BJ (cell line): Measurements from ENCODE around the gene SLC28A1. TPM values are rescaled to one million over a fixed set of nuclear protein-coding genes. Genes with fewer than 3 reads are reported as not detected.

Source experiments
- CTCF ChIA-PET: fragments of 350-600 bp; formaldehyde crosslinking; extraction: SDS; loops from one replicate; lab custom pipeline; 2021; ENCODE audit warnings: antibody characterized with exemption, inconsistent platforms; lab: Yijun Ruan, JAX
- POLR2A ChIA-PET: fragments of 300-600 bp; sonication (Branson Sonifier 250); formaldehyde crosslinking; extraction: SDS; loops from one replicate; lab custom pipeline; 2021; ENCODE audit warnings: antibody characterized with exemption; lab: Charles Lee
- DNase-seq: peaks from one replicate; pipeline ENCODE4 v3.0.0-alpha.2; 2011; ENCODE audit warnings: low read depth
- H3K27me3 ChIP-seq: 2 replicates; pipeline ENCODE4 v1.6.0; 2011; ENCODE audit warnings: low read length; ENCODE audit not compliant: control insufficient read depth, insufficient read depth
- H3K36me3 ChIP-seq: 2 replicates; pipeline ENCODE4 v1.5.1; 2011; ENCODE audit warnings: low read length; ENCODE audit not compliant: control insufficient read depth, insufficient read depth
- H3K4me3 ChIP-seq: 2 replicates; pipeline ENCODE4 v1.5.1; 2011; ENCODE audit warnings: low read depth, mild to moderate bottlenecking, control low read depth, low read length
- CTCF ChIP-seq: IDR thresholded peaks from 2 replicates; pipeline ENCODE4 v1.5.1; 2011; ENCODE audit warnings: low read depth, mild to moderate bottlenecking, control low read depth, inconsistent platforms, low read length, moderate library complexity; ENCODE audit not compliant: insufficient read depth
- polyA plus RNA-seq: library from polyadenylated mRNA; depleted of rRNA; stranded (reverse); fragments of >200 nt; gene quantifications from 2 replicates; pipeline ENCODE4 v1.2.3, GENCODE V29; 2011

SLC28A1 gene
- polyA plus RNA-seq, 1 experiment = 0.05 TPM

GRCh38 chr15:84953726-84954125, 69.3 kb downstream of the SLC28A1 start:
- no peaks in the 10 kb centered on the region; the same call in 1 of the 2 replicates for H3K27me3 ChIP-seq
- POLR2A ChIA-PET = no interaction called here
- H3K4me3 ChIP-seq = no peak overlapping the region
- H3K36me3 ChIP-seq = no peaks in the 10 kb centered on the region
- no peak for TF ChIP-seq CTCF
- DNase-seq = no peak
- CTCF ChIA-PET = interaction anchor here (1.0 to 8.2 kb wide), 6 partner anchors 9 to 383 kb away, joined by 3 to 65 read pairs (median 4); no protein-coding TSS in a partner anchor

GRCh38 chr15:84955089-84955848, 70.8 kb downstream of the SLC28A1 start:
- no peak overlapping the region for H3K4me3 ChIP-seq
- no peaks in the 10 kb centered on the region; the same call in 1 of the 2 replicates for H3K27me3 ChIP-seq
- CTCF ChIA-PET = interaction anchor here (0.6 to 2.1 kb wide), 7 partner anchors 10 to 220 kb away, joined by 3 to 42 read pairs (median 5); no protein-coding TSS in a partner anchor
- DNase-seq = no peak
- peak; percentile 91 for TF ChIP-seq CTCF
- POLR2A ChIA-PET = no interaction called here
- H3K36me3 ChIP-seq = no peaks in the 10 kb centered on the region

GRCh38 chr15:84956199-84956598, 71.7 kb downstream of the SLC28A1 start:
- ChIA-PET CTCF (interaction anchor here (0.9 to 1.1 kb wide), 3 partner anchors 27 to 89 kb away, joined by 3 to 4 read pairs (median 4); no protein-coding TSS in a partner anchor), POLR2A (interaction anchor here (0.6 kb wide), 1 partner anchor 27 kb away, joined by 17 read pairs; no protein-coding TSS in a partner anchor)
- no peak for TF ChIP-seq CTCF
- Histone ChIP-seq H3K27me3 (no peaks in the 10 kb centered on the region; the same call in 1 of the 2 replicates), H3K36me3 (no peaks in the 10 kb centered on the region), H3K4me3 (no peak overlapping the region)
- DNase-seq = no peak

GRCh38 chr15:84960391-84961113, 76.1 kb downstream of the SLC28A1 start:
- Histone ChIP-seq H3K4me3 (no peak overlapping the region), H3K27me3 (no peaks in the 10 kb centered on the region; the same call in 1 of the 2 replicates), H3K36me3 (no peaks in the 10 kb centered on the region)
- no peak for DNase-seq
- ChIA-PET CTCF (interaction anchor here (0.6 kb wide), 1 partner anchor 87 kb away, joined by 3 read pairs; no protein-coding TSS in a partner anchor), POLR2A (no interaction called here)
- no peak for TF ChIP-seq CTCF

GRCh38 chr15:84961114-84961452, 76.6 kb downstream of the SLC28A1 start:
- POLR2A ChIA-PET = no interaction called here
- Histone ChIP-seq H3K4me3 (no peak overlapping the region), H3K27me3 (no peaks in the 10 kb centered on the region; the same call in 1 of the 2 replicates), H3K36me3 (no peaks in the 10 kb centered on the region)
- DNase-seq = no peak
- no peak for TF ChIP-seq CTCF
- CTCF ChIA-PET = interaction anchor here (0.6 kb wide), 1 partner anchor 86 kb away, joined by 3 read pairs; no protein-coding TSS in a partner anchor
